Nephron (organoid): ENCODE data around the gene ST3GAL3.

ENCODE experiments used
- H3K27ac Mint-ChIP-seq, 3 experiments: 2 replicates each; pipeline ENCODE4 v1.8.0; 2020; ENCODE audit warnings: mixed read lengths in 3 of 3, mild to moderate bottlenecking in 2 of 3, moderate library complexity in 1 of 3
- H3K27me3 Mint-ChIP-seq: 2 replicates; pipeline ENCODE4 v1.8.0; 2021; ENCODE audit warnings: low read depth, mild to moderate bottlenecking, moderate library complexity, mixed read lengths
- H3K36me3 Mint-ChIP-seq: 2 replicates; pipeline ENCODE4 v1.8.0; 2020; ENCODE audit warnings: low read depth, mixed read lengths
- H3K4me1 Mint-ChIP-seq: 2 replicates; pipeline ENCODE4 v1.8.0; 2020; ENCODE audit warnings: mixed read lengths
- H3K4me3 Mint-ChIP-seq, 3 experiments: 2 replicates each; pipeline ENCODE4 v1.8.0; 2020; ENCODE audit warnings: mild to moderate bottlenecking in 3 of 3, mixed read lengths in 3 of 3, moderate library complexity in 2 of 3
- H3K9me3 Mint-ChIP-seq: 2 replicates; pipeline ENCODE4 v1.8.0; 2020; ENCODE audit warnings: mixed read lengths
- TF ChIP-seq, protein P1 (sequence below), 3 experiments: fragments of 200-600 bp; sonication (generic); IDR thresholded peaks; one replicate each; pipeline ENCODE4 v1.5.0; 2021; ENCODE audit warnings: antibody characterized with exemption in 3 of 3; ENCODE audit not compliant: unreplicated experiment in 3 of 3

The ST3GAL3 gene

DNA sequence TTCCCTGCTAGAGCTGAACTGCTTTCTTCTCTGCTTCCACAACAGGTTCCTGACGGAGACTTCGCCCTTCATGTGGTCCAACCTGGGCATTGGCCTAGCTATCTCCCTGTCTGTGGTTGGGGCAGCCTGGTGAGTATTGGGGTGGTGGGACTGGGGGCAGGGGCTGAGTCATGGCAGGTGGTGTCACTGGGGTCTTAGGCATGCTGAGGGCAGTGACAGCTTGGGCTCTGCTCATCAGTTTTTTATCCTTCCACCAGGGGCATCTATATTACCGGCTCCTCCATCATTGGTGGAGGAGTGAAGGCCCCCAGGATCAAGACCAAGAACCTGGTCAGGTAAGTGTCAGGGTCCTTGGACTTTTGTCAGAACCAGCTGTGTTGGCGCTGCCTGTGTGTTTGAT lies 268.7 kb downstream of the ST3GAL3 start:
- H3K27me3 Mint-ChIP-seq: no peaks in the 10 kb centered on the region
- H3K27ac Mint-ChIP-seq: peak overlapping the region in 2 of 3 experiments; percentile 76 to 86
- TF ChIP-seq, protein P1, sequence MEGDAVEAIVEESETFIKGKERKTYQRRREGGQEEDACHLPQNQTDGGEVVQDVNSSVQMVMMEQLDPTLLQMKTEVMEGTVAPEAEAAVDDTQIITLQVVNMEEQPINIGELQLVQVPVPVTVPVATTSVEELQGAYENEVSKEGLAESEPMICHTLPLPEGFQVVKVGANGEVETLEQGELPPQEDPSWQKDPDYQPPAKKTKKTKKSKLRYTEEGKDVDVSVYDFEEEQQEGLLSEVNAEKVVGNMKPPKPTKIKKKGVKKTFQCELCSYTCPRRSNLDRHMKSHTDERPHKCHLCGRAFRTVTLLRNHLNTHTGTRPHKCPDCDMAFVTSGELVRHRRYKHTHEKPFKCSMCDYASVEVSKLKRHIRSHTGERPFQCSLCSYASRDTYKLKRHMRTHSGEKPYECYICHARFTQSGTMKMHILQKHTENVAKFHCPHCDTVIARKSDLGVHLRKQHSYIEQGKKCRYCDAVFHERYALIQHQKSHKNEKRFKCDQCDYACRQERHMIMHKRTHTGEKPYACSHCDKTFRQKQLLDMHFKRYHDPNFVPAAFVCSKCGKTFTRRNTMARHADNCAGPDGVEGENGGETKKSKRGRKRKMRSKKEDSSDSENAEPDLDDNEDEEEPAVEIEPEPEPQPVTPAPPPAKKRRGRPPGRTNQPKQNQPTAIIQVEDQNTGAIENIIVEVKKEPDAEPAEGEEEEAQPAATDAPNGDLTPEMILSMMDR (IDR thresholded peaks at IDR 0.05; ENCODE audit: unreplicated experiment in 3 of 3): no peak
- H3K9me3 Mint-ChIP-seq: no peaks in the 10 kb centered on the region
- peaks cover 29% of the 10 kb centered on the region for H3K36me3 Mint-ChIP-seq
- H3K4me3 Mint-ChIP-seq: peak overlapping the region; percentile 94 to 95 (median 94)
- peaks cover 48% of the 10 kb centered on the region for H3K4me1 Mint-ChIP-seq

DNA sequence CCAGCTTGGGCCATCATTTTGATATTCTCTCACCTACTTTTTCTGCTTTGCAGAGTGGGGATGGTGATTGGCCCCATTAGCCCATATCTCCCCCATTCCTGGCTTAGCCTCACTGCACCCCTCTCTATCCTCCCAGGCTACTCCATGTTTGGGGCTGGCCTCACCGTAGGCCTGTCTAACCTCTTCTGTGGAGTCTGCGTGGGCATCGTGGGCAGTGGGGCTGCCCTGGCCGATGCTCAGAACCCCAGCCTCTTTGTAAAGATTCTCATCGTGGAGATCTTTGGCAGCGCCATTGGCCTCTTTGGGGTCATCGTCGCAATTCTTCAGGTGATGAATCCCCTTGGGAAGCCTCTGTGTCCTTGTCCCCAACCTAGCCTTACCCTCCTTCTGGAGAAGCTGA lies 269.6 kb downstream of the ST3GAL3 start:
- H3K27ac Mint-ChIP-seq: peak overlapping the region in 1 of 3 experiments; percentile 86
- H3K4me1 Mint-ChIP-seq: peaks cover 48% of the 10 kb centered on the region
- peaks cover 29% of the 10 kb centered on the region for H3K36me3 Mint-ChIP-seq
- H3K4me3 Mint-ChIP-seq: peak overlapping the region; percentile 94 to 95 (median 94)
- TF ChIP-seq, protein P1 (IDR thresholded peaks at IDR 0.05; ENCODE audit: unreplicated experiment in 3 of 3): no peak
- H3K9me3 Mint-ChIP-seq: no peaks in the 10 kb centered on the region
- no peaks in the 10 kb centered on the region for H3K27me3 Mint-ChIP-seq

DNA sequence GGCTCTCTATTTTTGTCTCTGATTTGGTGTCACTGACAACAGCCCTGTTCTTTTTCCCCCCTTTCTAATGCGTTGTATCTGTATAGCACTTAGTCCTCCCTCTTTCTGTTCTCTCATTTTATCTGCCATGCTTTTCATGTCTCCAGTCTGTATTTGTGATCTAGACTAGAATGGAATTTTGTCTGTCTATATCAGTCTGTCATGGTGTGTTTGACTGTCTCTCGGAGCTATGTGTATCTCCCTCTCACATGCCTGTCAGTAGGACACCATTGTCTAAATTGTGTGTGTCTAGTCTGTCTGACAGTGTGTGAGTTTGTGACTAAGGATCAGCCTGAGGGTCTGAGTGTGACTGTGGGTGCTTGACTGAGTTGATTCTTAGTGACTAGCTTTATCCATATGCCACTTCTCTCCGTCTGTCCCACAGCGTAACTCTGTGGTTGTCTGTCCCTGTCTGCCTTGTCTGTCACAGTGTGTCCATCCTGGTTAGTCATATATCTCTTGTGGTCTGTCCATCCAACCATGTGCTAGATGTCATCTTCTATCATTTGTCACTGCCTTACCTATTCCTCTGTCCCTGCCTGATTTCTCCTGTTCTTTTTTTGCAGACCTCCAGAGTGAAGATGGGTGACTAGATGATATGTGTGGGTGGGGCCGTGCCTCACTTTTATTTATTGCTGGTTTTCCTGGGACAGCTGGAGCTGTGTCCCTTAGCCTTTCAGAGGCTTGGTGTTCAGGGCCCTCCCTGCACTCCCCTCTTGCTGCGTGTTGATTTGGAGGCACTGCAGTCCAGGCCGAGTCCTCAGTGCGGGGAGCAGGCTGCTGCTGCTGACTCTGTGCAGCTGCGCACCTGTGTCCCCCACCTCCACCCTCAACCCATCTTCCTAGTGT lies 270.3 kb downstream of the ST3GAL3 start:
- Mint-ChIP-seq H3K9me3 (no peaks in the 10 kb centered on the region), H3K27me3 (no peaks in the 10 kb centered on the region), H3K4me1 (peaks cover 51% of the 10 kb centered on the region), H3K36me3 (peaks cover 29% of the 10 kb centered on the region), H3K4me3 (peak overlapping the region; percentile 94 to 95 (median 94)), H3K27ac (peak overlapping the region in 1 of 3 experiments; percentile 0)
- TF ChIP-seq, protein P1 (IDR thresholded peaks at IDR 0.05; ENCODE audit: unreplicated experiment in 3 of 3): no peak

DNA sequence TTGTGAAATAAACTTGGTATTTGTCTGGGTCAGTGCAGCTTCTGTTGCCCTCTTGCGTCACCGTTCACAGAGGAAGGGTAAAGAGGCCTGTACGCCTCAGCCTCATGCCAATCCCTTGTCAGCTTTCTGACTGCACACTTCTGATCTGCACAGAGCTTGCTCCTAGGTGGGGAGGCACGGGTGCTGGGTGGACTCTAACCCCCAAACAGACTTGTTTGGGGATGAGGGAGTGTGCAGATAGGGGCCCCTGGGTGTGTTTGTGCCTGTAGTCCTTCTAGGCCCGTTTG lies 270.9 kb downstream of the ST3GAL3 start:
- Mint-ChIP-seq H3K36me3 (peaks cover 29% of the 10 kb centered on the region), H3K27ac (peak overlapping the region in 2 of 3 experiments; percentile 64 to 78), H3K4me1 (peaks cover 57% of the 10 kb centered on the region), H3K9me3 (no peaks in the 10 kb centered on the region), H3K4me3 (peak overlapping the region; percentile 94 to 95 (median 94)), H3K27me3 (no peaks in the 10 kb centered on the region)
- TF ChIP-seq, protein P1 (IDR thresholded peaks at IDR 0.05; ENCODE audit: unreplicated experiment in 3 of 3): no peak

DNA sequence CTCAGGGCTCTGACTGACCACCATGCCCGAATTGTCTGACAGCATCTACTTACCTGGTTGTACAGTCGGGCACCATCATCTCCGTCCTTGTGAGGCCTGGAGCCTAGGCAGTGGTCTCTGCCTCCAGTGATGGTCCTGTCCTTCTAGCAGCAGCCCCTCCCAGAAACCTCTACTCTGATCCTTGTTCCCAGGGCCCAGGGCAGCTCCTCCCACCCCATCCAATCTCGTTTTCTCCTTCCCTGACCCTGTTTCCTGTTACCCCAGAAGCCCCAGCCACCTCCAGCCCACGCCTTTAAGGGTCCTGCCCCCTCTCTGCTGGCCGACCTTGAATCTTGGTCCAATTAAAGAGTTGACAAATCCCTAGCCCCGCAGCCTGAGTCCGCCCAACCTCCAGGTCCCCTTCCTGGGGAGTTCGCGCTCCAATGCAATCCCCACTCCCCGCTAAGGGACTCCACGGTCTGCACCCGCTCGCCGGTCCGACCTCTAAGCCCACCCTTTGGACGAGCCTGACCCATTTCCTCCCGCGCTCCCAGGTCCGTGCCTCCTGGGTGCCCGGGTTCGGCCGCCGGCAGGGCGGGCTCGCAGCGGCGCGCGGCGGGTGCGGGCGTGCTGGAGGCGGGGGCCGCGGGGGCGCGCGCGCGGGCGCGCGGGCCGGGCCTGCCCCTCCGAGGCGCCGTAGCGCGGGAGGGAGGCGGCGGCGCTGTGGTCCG lies 271.4 kb downstream of the ST3GAL3 start, which contains the start of gene B4GALT2:
B4GALT2 (plus strand) TSS at position 660 of the 710 bp plus-strand sequence. CDS start 1,951 bp downstream, outside the sequence.
- Mint-ChIP-seq H3K36me3 (peaks cover 33% of the 10 kb centered on the region), H3K4me3 (peak within 1 kb of the TSS; percentile 94 to 95 (median 94)), H3K27ac (peak within 1 kb of the TSS; percentile 25 to 78 (median 75)), H3K9me3 (no peaks in the 10 kb centered on the region), H3K27me3 (no peaks in the 10 kb centered on the region), H3K4me1 (peaks cover 60% of the 10 kb centered on the region)
- TF ChIP-seq, protein P1 (IDR thresholded peaks at IDR 0.05; ENCODE audit: unreplicated experiment in 3 of 3): no peak
